HL-60/S4 treated with phorbol 12-myristate 13-acetate at 8.2 ng/mL for 4 days and 3 days (cell line): ENCODE results near the gene RSAD1.

ENCODE experiments used
- in situ Hi-C: fragments of 300-500 bp; cut with MboI; formaldehyde crosslinking; loops from 2 replicates; pipeline ENCODE4 v1.15.0; 2022; ENCODE audit warnings: low sequenced_read_pairs

RSAD1 gene

DNA sequence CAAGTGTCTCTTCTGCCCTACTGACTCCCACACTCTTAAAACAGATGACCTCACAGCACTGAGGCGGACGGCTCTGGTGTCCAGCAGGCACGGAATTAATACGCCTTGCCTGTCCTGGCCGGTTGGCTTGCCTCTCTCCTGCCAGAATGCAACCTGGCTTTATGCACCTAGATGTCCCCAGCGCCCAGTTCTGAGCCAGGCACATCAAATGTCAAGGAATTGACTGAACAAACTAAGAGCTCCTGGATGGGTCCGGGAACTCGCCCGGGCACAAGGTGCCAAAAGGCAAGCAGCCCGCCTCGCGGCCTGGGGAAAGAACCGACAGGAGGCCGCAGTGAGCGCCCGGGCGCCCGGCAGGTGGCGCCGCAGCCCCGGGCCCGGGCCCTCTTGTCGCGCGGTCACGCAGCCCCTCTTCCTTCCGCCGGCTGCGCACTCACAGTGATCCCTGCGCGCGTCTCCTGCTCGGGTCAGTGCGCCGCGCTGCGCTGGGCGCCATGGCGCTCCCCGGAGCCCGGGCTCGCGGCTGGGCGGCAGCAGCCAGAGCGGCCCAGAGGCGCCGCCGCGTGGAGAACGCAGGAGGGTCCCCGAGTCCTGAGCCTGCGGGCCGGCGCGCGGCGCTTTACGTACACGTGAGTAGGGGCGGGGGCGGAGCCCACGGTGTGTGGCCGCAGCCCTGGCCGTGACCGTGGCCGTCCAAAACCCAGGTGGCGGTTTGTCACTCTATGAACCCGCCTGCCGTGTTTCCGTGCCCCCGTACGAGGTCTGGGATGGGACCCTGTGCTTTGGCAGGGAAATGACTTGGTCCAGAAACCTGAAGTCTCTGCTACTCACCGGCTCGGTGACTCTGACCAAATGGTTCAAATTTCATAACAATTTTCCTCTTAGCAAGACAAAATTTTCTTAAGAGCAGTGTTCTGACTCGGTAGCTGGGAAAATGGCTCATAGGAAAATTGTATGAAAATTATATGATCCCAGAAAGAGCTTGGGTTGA lies at the start of gene RSAD1:
Gene RSAD1, plus strand, starts transcription at position 470 of the 991 bp plus-strand sequence. Its CDS starts 25 bp downstream, at position 495.
- in situ Hi-C loops = no loop called here

DNA sequence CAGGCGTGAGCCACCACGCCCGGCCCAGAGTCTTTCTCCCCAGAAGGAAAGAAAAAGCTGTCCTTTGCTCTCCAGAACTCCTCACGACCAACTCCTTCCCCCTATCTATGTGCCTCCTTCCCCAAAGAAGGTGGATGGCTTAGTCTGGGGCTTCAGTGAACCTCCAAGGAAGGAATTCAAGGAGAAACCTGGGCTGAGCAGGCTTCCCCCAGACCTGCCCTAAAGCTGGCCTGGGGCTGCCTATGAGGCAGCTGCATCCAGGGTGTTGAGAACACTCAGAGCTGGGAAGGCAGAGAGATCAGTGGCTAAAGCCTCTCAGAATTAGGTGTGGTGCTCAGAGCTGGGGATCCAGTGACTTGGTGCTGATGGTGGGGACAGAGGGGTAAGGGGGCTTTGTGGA lies 48.9 kb upstream of the RSAD1 start:
- in situ Hi-C loops = no loop called here

DNA sequence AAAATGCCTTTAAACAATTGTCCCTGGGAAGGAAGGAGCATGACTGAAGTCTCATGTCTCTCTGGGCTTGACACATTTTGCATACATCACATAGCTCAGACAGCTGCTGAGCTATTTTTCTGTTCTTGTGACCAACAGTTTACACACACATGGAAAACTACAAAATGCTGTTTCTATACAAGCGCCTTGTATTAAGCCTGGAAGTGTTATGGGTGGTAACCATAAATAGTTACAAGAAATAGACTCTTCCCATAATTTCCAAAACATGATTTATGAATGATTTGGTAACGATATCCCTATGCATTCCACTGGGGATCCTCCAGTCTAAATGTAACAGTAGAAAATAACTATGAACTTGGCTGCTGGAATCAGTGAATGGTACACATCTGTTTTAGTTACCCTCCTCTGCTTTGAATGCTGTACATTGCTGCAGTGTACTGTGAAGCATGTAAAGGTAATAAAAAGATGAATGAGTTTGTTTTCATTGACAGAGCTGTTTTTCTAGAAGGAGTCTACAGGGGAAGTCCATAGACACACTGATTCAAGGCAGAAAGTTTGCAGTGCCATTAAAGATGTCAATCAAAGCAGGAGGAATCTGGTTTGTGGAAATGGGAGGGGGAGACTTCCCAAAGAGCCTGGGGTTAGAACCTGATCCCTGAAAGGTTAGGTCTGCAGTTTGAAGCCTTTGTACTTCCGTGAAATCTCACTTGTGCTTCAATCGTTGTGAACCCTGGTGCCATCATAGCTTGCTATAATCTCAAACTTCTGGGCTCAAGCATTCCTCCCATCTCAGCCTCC lies 47.6 kb upstream of the RSAD1 start:
- in situ Hi-C loops = no loop called here

DNA sequence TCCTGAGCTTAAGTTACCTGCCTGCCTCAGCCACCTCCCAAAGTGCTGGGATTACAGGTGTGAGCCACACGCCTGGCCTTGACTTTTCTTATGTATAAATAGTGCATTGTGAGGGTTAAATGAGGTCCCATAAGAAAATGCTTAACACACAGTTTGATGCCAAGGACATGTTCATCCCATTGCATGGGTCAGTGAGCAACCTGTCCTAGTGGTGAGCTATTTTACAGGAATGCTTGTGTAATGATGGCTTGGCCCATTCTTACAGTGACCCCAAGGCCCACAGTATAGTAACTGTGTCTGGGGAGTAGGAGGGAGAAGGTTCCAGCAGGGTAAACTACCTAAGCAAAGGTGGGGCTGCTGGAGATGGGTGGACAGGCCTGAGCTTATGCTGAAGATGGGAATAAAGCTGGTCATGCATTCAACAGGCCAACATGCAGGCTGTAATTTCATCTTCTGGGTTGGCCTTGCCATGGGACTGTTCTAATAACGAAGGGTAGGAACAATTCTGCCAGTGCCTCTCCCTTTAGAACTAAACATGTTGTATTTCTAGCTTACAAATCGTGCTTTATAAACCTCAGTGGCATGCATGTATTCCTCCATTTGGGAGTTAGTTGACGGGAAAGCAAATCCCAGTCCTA lies 46.4 kb upstream of the RSAD1 start:
- in situ Hi-C loops = no loop called here

DNA sequence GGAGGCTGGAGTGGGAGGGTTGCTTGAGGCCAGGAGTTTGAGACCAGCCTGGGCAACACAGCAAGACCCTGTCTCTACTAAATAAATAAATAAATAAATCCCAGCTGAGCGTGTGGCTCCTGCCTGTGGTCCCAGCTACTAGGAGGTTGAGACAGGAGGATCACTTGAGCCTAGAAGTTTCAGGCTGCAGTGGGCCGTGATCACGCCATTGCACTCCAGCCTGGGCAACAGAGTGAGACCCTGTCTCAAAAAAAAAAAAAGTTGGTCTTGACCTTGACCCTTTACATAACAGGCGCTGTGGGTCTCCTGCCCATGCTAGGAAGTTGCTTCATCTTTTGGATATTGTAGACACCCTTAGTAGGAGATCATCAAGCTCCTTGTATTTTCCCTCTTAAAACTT lies 41.3 kb upstream of the RSAD1 start:
- in situ Hi-C loops = no loop called here

DNA sequence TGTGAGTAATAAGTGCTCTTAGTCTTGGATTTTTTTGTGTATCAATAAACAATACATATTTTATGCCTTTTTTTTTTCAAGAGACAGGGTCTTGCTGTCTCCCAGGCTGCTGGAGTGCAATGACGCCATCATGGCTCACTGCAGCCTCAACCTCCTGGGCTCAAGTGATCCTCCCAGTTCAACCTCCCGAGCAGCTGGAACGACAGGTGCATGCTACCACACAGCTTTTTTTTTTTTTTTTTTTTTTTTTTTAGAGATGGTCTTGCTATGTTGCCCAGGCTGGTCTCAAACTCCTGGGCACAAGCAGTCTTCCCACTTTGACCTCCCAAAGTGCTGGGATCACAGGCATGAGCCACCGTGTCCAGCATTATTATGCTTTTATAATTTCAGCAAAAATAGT lies 39.7 kb upstream of the RSAD1 start:
- in situ Hi-C loops = no loop called here

DNA sequence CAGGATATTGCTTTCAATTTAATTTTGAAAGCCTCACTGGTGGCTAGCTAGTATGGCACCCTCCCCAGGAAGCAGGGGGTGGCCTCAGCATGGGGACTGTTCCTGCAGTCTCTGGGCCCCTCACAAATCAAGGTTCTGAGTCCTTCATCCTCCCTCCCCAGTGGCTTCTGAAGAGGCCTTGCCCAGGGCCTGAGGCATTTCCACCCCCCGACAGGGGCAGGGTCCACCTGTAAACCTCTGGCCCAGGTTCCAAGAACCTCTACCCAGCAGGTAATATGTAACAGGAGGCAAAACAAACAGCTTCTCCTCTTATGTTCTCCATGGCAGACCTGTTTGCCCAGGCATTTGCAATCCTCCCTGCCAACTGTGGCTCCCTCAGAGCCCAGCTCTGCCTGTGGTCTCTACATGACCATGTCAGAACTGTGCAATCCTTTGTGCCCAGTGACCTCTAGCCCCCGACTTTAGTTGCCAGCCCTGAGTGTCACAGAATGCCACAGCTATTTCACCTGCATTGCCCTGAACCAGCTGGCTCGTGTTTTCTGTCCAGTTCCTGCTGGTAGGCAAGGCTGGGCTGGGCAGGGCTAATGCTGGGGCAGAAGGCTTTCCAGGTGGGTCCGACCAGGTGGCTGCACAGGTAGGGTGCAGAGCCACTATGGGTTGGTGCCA lies 38.4 kb upstream of the RSAD1 start:
- in situ Hi-C loops = no loop called here

DNA sequence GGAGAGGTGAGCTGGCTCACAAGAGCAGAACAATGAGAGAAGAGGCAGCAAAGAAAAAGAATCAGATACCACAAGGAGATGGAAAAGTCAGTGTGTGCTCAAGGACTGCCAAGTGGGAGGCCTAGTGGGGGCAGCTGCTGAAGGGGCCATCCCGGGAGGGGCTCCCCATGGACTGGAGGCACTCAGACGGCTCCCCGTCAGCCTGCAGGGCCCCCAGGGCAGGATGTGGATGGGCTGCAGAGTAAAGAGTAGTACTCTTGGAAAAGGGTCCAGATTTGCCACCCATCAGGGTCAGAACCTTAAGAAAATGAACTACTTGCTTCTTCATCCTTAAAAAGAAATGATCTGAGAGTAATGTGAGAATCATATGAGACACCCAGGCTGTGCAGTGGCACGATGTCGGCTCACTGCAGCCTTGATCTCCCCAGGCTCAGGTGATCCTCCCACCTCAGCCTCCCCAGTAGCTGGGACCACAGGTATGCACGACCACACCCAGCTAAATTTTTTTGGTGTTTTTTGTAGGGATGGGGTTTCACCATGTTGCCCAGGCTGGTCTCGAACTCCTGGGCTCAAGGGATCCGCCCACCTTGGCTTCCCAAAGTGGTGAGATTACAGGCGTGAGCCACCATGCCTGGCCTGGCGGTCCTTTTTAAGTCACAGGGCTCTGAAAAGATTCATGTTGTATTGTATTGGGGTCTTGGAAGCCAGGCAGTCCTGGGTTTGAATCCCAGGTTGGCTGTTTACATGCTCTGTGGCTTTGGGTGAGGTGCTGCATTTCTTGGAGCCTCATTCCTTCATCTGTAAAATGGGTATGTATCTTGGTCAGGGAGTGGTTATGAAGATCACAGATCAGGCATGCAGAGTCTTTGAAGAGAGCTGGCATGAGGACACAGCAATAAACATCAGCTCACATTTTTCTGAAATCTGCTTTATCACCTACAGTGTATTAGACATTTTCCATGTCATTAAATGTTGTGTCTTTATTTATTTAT lies 37.5 kb upstream of the RSAD1 start:
- in situ Hi-C loops = no loop called here

DNA sequence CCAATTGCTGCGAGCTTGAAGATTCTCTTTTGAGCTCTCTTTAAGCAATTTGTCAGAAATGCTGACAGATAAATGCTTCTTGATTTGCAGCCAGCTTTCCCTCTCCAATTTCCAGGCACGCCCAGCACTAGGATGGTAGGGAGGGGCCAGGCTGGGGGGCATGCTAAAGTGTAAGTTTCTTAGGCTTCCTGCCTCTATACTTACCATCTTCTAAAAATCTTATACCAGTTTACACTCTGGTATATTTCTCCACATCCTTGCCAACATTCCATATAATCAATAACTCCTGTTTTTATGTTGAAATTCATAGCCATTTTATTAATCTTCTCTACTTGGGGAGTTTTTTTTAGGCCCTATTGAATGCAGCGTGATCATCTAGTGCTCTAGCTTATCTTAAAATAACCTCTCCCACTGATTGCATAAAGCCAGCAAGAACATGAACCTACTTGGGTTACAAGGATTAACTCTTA lies 35.1 kb upstream of the RSAD1 start:
- in situ Hi-C loops = no loop called here

DNA sequence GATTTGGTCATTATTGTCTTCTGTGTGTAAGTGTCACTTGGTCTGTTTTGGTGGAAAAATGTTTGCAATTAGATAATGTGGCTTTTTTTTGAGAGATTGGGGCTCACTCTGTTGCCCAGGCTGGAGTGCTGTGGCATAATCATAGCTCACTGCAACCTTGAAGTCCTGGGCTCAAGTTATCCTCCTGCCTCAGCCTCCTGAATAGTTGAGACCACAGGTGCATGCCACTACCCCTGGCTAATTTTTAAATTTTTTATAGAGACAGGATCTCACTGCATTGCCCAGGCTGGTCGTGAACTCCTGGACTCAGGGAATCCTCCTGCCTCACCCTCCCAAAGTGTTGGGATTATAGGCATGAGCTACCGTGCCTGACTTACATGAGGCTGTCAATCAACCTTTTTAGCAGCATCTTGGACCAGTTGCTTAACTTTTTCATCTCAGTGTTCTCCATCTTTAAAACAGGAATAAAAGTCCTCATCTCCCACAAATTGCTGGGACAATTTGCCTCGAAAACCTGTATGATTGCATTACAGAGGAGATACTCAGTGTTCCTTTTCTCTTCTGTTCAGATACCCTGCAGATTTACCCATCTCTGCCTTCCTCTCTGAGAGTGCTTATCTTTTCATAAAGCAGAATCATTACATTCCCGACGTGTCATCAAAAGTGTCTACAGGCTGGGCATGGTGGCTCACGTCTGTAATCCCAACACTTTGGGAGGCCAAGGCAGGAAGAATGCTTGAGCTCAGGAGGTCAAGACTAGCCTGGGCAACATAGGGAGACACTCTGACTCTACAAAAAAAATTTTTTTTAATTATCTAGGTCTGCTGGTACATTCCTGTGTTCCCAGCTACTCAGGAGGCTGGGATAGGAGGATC lies 33.6 kb upstream of the RSAD1 start:
- in situ Hi-C loops = no loop called here

DNA sequence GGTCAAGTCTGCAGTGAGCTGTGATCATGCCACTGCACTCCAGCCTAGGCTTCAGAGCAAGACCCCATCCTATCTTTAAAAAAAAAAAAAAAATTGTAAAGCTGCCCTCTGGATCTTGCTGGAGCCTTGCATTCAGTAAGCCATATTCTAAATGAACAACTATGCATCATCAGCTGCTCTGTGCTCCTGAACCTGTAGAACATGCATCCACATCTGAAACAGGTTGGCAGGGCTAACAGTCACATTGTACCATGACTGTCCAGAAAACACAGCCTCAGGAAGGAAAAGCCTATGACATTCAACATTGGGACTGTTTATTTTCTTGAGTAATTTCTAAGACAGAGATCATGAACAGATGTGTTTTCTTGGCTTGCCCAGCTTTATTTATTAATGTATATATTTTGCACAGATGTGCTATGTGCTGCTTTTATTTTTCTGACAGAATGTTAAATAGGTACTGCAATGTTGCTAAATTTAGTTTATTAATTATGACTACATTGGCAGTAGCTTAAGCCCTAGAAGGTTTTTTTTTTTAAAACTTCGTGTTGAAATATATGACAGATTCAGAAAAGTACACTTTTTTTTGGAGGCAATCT lies 32.8 kb upstream of the RSAD1 start:
- in situ Hi-C loops = no loop called here

DNA sequence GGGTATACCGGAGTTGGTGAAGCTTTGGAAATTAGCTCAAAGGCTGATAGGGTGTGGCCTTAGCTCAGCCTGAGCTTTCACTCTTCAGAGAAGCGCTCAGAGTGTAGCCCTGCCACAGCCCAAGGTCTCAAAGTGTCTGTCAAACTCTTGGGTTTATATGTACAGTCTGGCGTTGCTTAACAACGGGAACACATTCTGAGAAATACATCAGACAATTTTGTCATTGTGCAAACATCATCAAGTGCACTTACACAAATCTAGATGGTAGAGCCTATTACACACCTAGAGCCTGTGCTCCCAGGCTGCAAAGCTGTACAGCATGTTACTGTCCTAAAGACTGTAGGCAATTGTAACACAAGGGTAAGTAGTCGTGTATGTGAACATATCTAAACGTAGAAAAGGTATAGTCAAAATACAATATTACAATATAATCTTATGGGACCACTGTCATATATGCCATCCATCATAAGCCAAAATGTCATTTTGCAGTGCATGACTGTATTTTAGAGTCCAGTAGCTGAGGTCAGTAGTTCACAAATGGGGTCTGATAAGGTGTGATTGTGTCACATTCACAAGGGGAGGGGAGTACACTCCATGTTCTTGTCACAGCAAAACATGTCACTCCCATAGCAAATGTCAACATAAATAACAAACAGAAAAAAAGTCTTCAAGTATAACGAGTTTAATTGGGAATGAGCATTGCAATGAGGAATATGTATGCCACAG lies 30.6 kb upstream of the RSAD1 start:
- in situ Hi-C loops = no loop called here

DNA sequence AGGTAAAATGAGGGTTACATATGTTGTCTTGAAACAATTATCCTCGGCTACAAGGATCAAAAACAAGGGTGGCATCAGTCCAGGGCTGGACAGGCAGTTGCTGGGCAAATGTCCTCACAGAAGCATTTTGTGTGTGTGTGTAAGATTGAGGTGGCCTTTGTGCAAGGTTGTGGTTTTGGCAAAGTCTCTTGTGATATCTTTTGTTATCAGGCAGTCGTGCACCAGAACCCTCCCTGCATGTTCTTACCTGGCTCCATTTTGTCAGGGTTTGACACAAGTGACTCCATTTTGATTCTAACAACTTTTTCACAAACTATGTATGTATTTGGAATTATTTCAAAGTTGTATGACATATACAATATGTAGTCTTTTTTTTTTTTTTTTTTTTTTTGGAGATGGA lies 30.0 kb upstream of the RSAD1 start:
- in situ Hi-C loops = no loop called here

DNA sequence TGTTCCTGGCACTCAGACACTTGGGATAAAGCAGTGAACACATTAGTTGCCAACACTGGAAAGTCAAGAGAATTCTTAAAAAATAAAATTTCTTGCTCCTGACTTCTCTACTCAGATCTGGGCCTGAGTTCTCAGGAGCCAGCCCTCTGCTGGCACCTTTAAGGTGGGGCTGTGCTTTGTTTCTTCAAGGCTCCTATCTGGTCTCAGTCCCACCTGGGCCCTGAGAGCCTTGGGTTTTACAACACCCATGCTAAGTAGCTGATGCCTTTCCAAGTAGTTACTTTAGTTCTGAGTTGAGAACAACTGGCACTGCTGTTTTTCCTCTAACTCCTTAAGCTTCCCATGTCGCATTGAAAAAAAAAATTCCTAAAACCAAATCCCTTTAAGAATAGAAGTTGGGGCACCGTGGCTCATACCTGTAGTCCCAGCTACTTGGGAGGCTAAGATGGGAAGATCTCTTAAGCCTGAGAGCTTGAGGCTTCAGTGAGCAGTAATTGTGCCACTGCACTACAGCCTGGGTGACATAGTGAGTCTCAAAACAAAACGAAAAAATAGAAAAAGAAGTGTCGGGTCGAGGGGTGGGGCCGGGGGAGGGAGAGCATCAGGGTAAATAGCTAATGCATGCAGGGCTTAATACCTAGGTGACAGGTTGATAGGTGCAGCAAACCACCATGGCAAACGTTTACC lies 26.6 kb upstream of the RSAD1 start:
- in situ Hi-C loops = no loop called here

DNA sequence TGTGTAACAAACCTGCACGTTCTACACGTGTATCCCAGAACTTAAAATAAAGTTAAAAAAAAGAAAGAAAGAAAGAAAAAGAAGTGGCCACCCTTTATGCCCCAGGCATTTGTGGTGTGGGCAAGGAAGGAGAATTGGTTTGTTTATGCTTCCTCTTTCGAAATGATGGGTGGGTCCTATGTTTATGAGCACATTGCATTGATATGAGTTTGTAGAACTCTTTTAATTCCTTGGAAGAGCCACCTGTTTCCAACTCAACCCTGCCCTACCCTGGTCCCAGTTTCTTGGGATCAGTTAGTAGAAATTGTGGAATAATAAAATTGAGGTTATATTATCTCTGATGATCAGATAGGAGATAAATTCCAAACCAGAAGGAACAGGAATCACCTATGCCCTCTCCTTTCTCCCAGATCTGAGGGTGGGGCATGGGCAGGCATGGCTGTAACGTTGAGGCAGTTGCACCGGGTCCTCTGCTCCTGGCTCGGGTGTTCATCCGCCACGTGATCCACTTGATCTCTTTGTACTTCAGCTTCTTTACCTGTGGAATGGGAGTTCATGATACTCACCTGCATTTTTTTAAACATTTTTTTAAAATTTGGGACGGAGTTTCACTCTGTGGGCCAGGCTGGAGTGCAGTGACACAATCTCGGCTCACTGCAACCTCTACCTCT lies 25.9 kb upstream of the RSAD1 start:
- in situ Hi-C loops = no loop called here

DNA sequence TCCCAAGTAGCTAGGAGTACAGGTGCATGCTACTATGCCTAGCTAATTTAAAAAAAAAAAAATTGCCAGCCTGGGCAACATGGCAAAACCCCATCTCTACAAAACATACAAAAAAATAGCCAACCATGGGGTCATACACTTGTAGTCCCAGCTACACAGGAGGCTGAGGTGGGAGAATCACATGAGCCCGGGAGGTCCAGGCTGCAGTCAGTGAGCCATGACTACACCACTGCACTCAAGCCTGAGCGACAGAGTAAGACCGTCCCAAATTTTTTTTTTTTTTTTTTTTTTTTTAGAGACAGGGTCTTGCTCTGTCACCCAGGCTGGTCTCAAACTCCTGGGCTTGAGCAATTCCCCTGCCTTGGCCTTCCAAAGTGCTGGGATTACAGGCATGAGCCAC lies 24.8 kb upstream of the RSAD1 start:
- in situ Hi-C loops = no loop called here
